Smooth muscle cell (in vitro differentiated cells): ENCODE data around the gene SHOC2. TPM values are rescaled to one million over a fixed set of nuclear protein-coding genes. Genes with fewer than 3 reads are reported as not detected.

Experiments
- DNase-seq: peaks from one replicate; lab custom pipeline; 2025; ENCODE audit not compliant: unreplicated experiment; lab: John Stamatoyannopoulos, UW
- H2AFZ ChIP-seq: fragments of 200-600 bp; sonication (generic); 2 replicates; pipeline ENCODE4 v1.6.0; 2016; ENCODE audit warnings: antibody characterized with exemption, low read depth, mild to moderate bottlenecking
- H3F3A ChIP-seq: fragments of 200-600 bp; sonication (generic); 2 replicates; pipeline ENCODE4 v1.6.0; 2017; ENCODE audit warnings: antibody characterized with exemption, low read depth
- H3K27ac ChIP-seq: fragments of 200-600 bp; sonication (generic); 2 replicates; pipeline ENCODE4 v1.5.1; 2016; ENCODE audit warnings: low read depth, mild to moderate bottlenecking
- H3K27me3 ChIP-seq: fragments of 200-600 bp; sonication (generic); 2 replicates; pipeline ENCODE4 v1.6.1; 2016; ENCODE audit warnings: low read depth, mild to moderate bottlenecking
- H3K36me3 ChIP-seq: fragments of 200-600 bp; sonication (generic); 2 replicates; pipeline ENCODE4 v1.5.1; 2016; ENCODE audit warnings: low read depth
- H3K4me1 ChIP-seq: fragments of 200-600 bp; sonication (generic); 2 replicates; pipeline ENCODE4 v1.5.1; 2016; ENCODE audit warnings: low read depth
- H3K4me2 ChIP-seq: fragments of 200-600 bp; sonication (generic); 2 replicates; pipeline ENCODE4 v1.6.0; 2016; ENCODE audit warnings: mild to moderate bottlenecking
- H3K4me3 ChIP-seq: fragments of 200-600 bp; sonication (generic); 2 replicates; pipeline ENCODE4 v1.5.1; 2016; ENCODE audit warnings: mild to moderate bottlenecking
- H3K79me2 ChIP-seq: fragments of 200-600 bp; sonication (generic); 2 replicates; pipeline ENCODE4 v1.6.0; 2016; ENCODE audit warnings: low read depth, mild to moderate bottlenecking
- H3K9ac ChIP-seq: fragments of 200-600 bp; sonication (generic); 2 replicates; pipeline ENCODE4 v1.6.0; 2016; ENCODE audit warnings: low read depth
- H3K9me3 ChIP-seq: fragments of 200-600 bp; sonication (generic); replicated peaks from 2 replicates; pipeline ENCODE4 v1.5.1; 2016; ENCODE audit warnings: low read depth
- H4K20me1 ChIP-seq: fragments of 200-600 bp; sonication (generic); 2 replicates; pipeline ENCODE4 v1.6.0; 2016; ENCODE audit warnings: low read depth
- CTCF ChIP-seq: fragments of 200-600 bp; sonication (generic); IDR thresholded peaks from 2 replicates; pipeline ENCODE4 v1.5.1; 2017; ENCODE audit warnings: borderline replicate concordance, mild to moderate bottlenecking, antibody characterized with exemption; ENCODE audit not compliant: insufficient read depth, poor library complexity, severe bottlenecking
- WGBS: methylation state at CpG from one replicate; pipeline ENCODE4 v1.1.7; 2016; ENCODE audit warnings: low lambda C conversion rate; 5-methylcytosine and 5-hydroxymethylcytosine counted together
- polyA plus RNA-seq: library from polyadenylated mRNA; unstranded; fragments of >200 nt; fragmentation: Nextera tagmentation; extraction: Ambion mirVana; gene quantifications from 2 replicates; pipeline ENCODE4 v1.2.1, GENCODE V29; 2016
- total RNA-seq: library from RNA; depleted of rRNA; stranded (reverse); fragments of >200 nt; gene quantifications from 2 replicates; pipeline ENCODE4 v1.2.3, GENCODE V29; 2014

SHOC2 gene
- total and polyA plus RNA-seq, 2 experiments from 2014 or later = 19.3 to 45.1 TPM

- no peak overlapping the region for H3K4me3 ChIP-seq
- H3K36me3 ChIP-seq = no peaks in the 10 kb centered on the region
- no peaks in the 10 kb centered on the region for H3K9me3 ChIP-seq
- peaks cover 97% of the 10 kb centered on the region for H4K20me1 ChIP-seq
- no peak overlapping the region for H2AFZ ChIP-seq
- no peak for TF ChIP-seq CTCF
- H3F3A ChIP-seq = peaks cover 4% of the 10 kb centered on the region
- H3K27ac ChIP-seq = no peak overlapping the region
- no peaks in the 10 kb centered on the region for H3K27me3 ChIP-seq
- DNase-seq = no peak
- H3K4me2 ChIP-seq = no peak overlapping the region
- no peaks in the 10 kb centered on the region for H3K4me1 ChIP-seq
- no peak overlapping the region for H3K9ac ChIP-seq
- 80% methylated on average over 1 of the region's 1 CpG for WGBS
- H3K79me2 ChIP-seq = peaks cover 82% of the 10 kb centered on the region
Measured at GRCh38 chr10:110976577-110976976, 57.2 kb downstream of the SHOC2 start.

GRCh38 chr10:110977662-110978061, 58.3 kb downstream of the SHOC2 start:
- TF ChIP-seq CTCF = no peak
- Histone ChIP-seq H3K27ac (peak overlapping the region; percentile 32), H3K4me3 (no peak overlapping the region), H2AFZ (no peak overlapping the region), H3K36me3 (no peaks in the 10 kb centered on the region), H3K4me1 (no peaks in the 10 kb centered on the region), H3K27me3 (no peaks in the 10 kb centered on the region), H3F3A (peaks cover 4% of the 10 kb centered on the region), H4K20me1 (peaks cover 90% of the 10 kb centered on the region), H3K9me3 (no peaks in the 10 kb centered on the region), H3K79me2 (peaks cover 73% of the 10 kb centered on the region), H3K9ac (no peak overlapping the region), H3K4me2 (no peak overlapping the region)
- WGBS = 83% methylated on average over 2 of the region's 2 CpGs
- DNase-seq = no peak

GRCh38 chr10:110978204-110978603, 58.8 kb downstream of the SHOC2 start:
- Histone ChIP-seq H3K9me3 (no peaks in the 10 kb centered on the region), H3K27ac (peak overlapping the region; percentile 32), H3K79me2 (peaks cover 74% of the 10 kb centered on the region), H3K4me1 (no peaks in the 10 kb centered on the region), H3K36me3 (no peaks in the 10 kb centered on the region), H3F3A (peaks cover 4% of the 10 kb centered on the region), H2AFZ (no peak overlapping the region), H3K4me2 (no peak overlapping the region), H3K27me3 (no peaks in the 10 kb centered on the region), H3K9ac (no peak overlapping the region), H4K20me1 (peaks cover 90% of the 10 kb centered on the region), H3K4me3 (no peak overlapping the region)
- DNase-seq = no peak
- TF ChIP-seq CTCF = no peak
- WGBS = 40% methylated on average over 2 of the region's 2 CpGs

- no peak overlapping the region for H3K4me2 ChIP-seq
- no peak overlapping the region for H3K9ac ChIP-seq
- H4K20me1 ChIP-seq = peaks cover 90% of the 10 kb centered on the region
- H3K36me3 ChIP-seq = no peaks in the 10 kb centered on the region
- 85% methylated on average over 2 of the region's 2 CpGs for WGBS
- no peak overlapping the region for H3K27ac ChIP-seq
- no peak overlapping the region for H3K4me3 ChIP-seq
- H3K79me2 ChIP-seq = peaks cover 74% of the 10 kb centered on the region
- no peak for TF ChIP-seq CTCF
- peaks cover 4% of the 10 kb centered on the region for H3F3A ChIP-seq
- H2AFZ ChIP-seq = no peak overlapping the region
- H3K9me3 ChIP-seq = no peaks in the 10 kb centered on the region
- H3K27me3 ChIP-seq = no peaks in the 10 kb centered on the region
- no peak for DNase-seq
- no peaks in the 10 kb centered on the region for H3K4me1 ChIP-seq
Measured at GRCh38 chr10:110979611-110980010, 60.2 kb downstream of the SHOC2 start.
